GM18498 (cell line): Measurements from ENCODE around the gene HS3ST4.

Source experiments
- ATAC-seq: cut with Tn5 transposase; IDR thresholded peaks from one replicate; pipeline ENCODE4 v1.9.1; 2021; ENCODE audit warnings: mild to moderate bottlenecking, moderate library complexity; ENCODE audit not compliant: unreplicated experiment

Gene HS3ST4

GRCh38 chr16:25691519-25692091 lies at the start of gene HS3ST4:
TSS of gene HS3ST4 (plus strand) at chr16:25691959.
- no peak for ATAC-seq

GRCh38 chr16:25643633-25644032 lies 48.1 kb upstream of the HS3ST4 start:
- ATAC-seq, result no peak

GRCh38 chr16:25656639-25657038 lies 35.1 kb upstream of the HS3ST4 start:
- ATAC-seq, result no peak

GRCh38 chr16:25676820-25677219 lies 14.9 kb upstream of the HS3ST4 start:
- no peak for ATAC-seq

- no peak for ATAC-seq
These were observed 12.2 kb upstream of the HS3ST4 start for GRCh38 chr16:25679511-25679910.

GRCh38 chr16:25689137-25689836 lies 2.5 kb upstream of the HS3ST4 start:
- no peak for ATAC-seq

GRCh38 chr16:25690552-25691143 lies 1.1 kb upstream of the HS3ST4 start:
- ATAC-seq, result no peak

GRCh38 chr16:25692351-25692741 lies 587 bp downstream of the HS3ST4 start:
- ATAC-seq, result no peak

GRCh38 chr16:25692742-25693508 lies 1.2 kb downstream of the HS3ST4 start:
- ATAC-seq, result no peak

GRCh38 chr16:25693631-25694030 lies 1.9 kb downstream of the HS3ST4 start:
- ATAC-seq, result no peak

- no peak for ATAC-seq
These were observed 7.3 kb downstream of the HS3ST4 start for GRCh38 chr16:25699069-25699468.

- ATAC-seq, result no peak
These were observed 8.8 kb downstream of the HS3ST4 start for GRCh38 chr16:25700547-25700946.

GRCh38 chr16:25707553-25707952 lies 15.8 kb downstream of the HS3ST4 start:
- no peak for ATAC-seq

GRCh38 chr16:25707982-25708583 lies 16.3 kb downstream of the HS3ST4 start:
- no peak for ATAC-seq

- ATAC-seq, result no peak
These were observed 17.5 kb downstream of the HS3ST4 start for GRCh38 chr16:25709213-25709612.

GRCh38 chr16:25713785-25714570 lies 22.2 kb downstream of the HS3ST4 start:
- ATAC-seq, result no peak

GRCh38 chr16:25716186-25716585 lies 24.4 kb downstream of the HS3ST4 start:
- ATAC-seq, result no peak

GRCh38 chr16:25721439-25721838 lies 29.7 kb downstream of the HS3ST4 start:
- ATAC-seq, result no peak

GRCh38 chr16:25726430-25727098 lies 34.8 kb downstream of the HS3ST4 start:
- no peak for ATAC-seq
